H1 (cell line): ENCODE measurements around the gene ISCA2. TPM values are rescaled to one million over a fixed set of nuclear protein-coding genes. Genes with fewer than 3 reads are reported as not detected.

Experiments used
- CTCF ChIA-PET: fragments of 300-600 bp; sonication (Branson Sonifier 250); formaldehyde crosslinking; loops from one replicate; lab custom pipeline; 2021; ENCODE audit not compliant: partially characterized antibody; lab: Charles Lee
- POLR2A ChIA-PET: fragments of 300-600 bp; sonication (Branson Sonifier 250); formaldehyde crosslinking; loops from one replicate; lab custom pipeline; 2021; ENCODE audit warnings: inconsistent platforms; ENCODE audit not compliant: partially characterized antibody; lab: Charles Lee
- DNase-seq, 2 experiments: peaks; one replicate each; pipeline versions ENCODE4 v3.0.0 to v3.0.0-alpha.2; 2010 to 2022; ENCODE audit warnings: low spot score in 2 of 2, low read depth in 1 of 2, mixed read lengths in 1 of 2
- FAIRE-seq: peaks from 2 replicates; lab custom pipeline; 2011; peaks lifted over from hg19 to GRCh38; lab: Jason Lieb, UNC
- H2AFZ ChIP-seq: 2 replicates; pipeline ENCODE4 v1.8.1; 2012; ENCODE audit warnings: low read length, inconsistent platforms
- H2AK5ac ChIP-seq: 2 replicates; pipeline ENCODE4 v1.6.1; 2013; ENCODE audit warnings: low read depth, low read length
- H2BK120ac ChIP-seq: replicated peaks from 2 replicates; pipeline ENCODE3; 2013; ENCODE audit warnings: low read depth, low read length, inconsistent platforms
- H2BK12ac ChIP-seq: 2 replicates; pipeline ENCODE4 v1.6.1; 2013; ENCODE audit warnings: low read depth, low read length
- H2BK15ac ChIP-seq: 2 replicates; pipeline ENCODE4 v1.6.1; 2013; ENCODE audit warnings: low read length
- H2BK20ac ChIP-seq: 2 replicates; pipeline ENCODE4 v1.6.1; 2013; ENCODE audit warnings: low read length
- H2BK5ac ChIP-seq: 2 replicates; pipeline ENCODE4 v1.6.1; 2013; ENCODE audit warnings: low read depth, low read length
- H3K14ac ChIP-seq: 2 replicates; pipeline ENCODE4 v1.6.1; 2013; ENCODE audit warnings: inconsistent platforms; ENCODE audit not compliant: insufficient read length
- H3K18ac ChIP-seq: 2 replicates; pipeline ENCODE4 v1.6.1; 2013; ENCODE audit warnings: low read length; ENCODE audit errors: extremely low read depth
- H3K23ac ChIP-seq: 2 replicates; pipeline ENCODE4 v1.6.1; 2013; ENCODE audit warnings: inconsistent platforms; ENCODE audit not compliant: insufficient read length
- H3K23me2 ChIP-seq: 2 replicates; pipeline ENCODE4 v1.6.1; 2013; ENCODE audit warnings: low read depth, low read length
- H3K27ac ChIP-seq: 2 replicates; pipeline ENCODE4 v1.6.1; 2011; ENCODE audit warnings: low read depth, low read length, inconsistent platforms
- H3K27me3 ChIP-seq, 4 experiments: replicated peaks in 1 of 4; 1 replicate in 1 of 4; 2 replicates in 3 of 4; pipeline versions ENCODE4 v1.6.1 to v1.8.1; 2011 to 2013; ENCODE audit warnings: low read length in 3 of 4, mild to moderate bottlenecking in 3 of 4, inconsistent platforms in 2 of 4, mixed read lengths in 2 of 4, moderate library complexity in 1 of 4; ENCODE audit not compliant: control insufficient read depth in 3 of 4, insufficient read depth in 3 of 4; ENCODE audit errors: extremely low read depth in 1 of 4
- H3K36me3 ChIP-seq, 4 experiments: 2 replicates each; pipeline versions ENCODE4 v1.6.1 to v1.8.1; 2011 to 2013; ENCODE audit warnings: mild to moderate bottlenecking in 4 of 4, low read length in 3 of 4, moderate library complexity in 2 of 4, control low read depth in 1 of 4, inconsistent platforms in 1 of 4; ENCODE audit not compliant: insufficient read depth in 4 of 4, control insufficient read depth in 2 of 4
- H3K4ac ChIP-seq: replicated peaks from 2 replicates; pipeline ENCODE3; 2013; ENCODE audit warnings: low read length, low read depth, mixed read lengths, inconsistent platforms; ENCODE audit not compliant: insufficient read length
- H3K4me1 ChIP-seq, 4 experiments: replicated peaks in 1 of 4; 1 replicate in 1 of 4; 2 replicates in 3 of 4; pipeline versions ENCODE4 v1.6.1 to v1.8.1; 2011 to 2013; ENCODE audit warnings: low read length in 3 of 4, inconsistent platforms in 2 of 4, mixed read lengths in 1 of 4; ENCODE audit not compliant: insufficient read depth in 4 of 4, control insufficient read depth in 3 of 4
- H3K4me2 ChIP-seq, 2 experiments: 2 replicates each; pipeline versions ENCODE4 v1.6.1 to v1.8.1; 2011 to 2013; ENCODE audit warnings: low read depth in 2 of 2, low read length in 2 of 2, control low read depth in 1 of 2, inconsistent platforms in 1 of 2, mild to moderate bottlenecking in 1 of 2; ENCODE audit not compliant: insufficient read depth in 1 of 2
- H3K4me3 ChIP-seq, 4 experiments: fragments of 200-600, 300-600 bp in 1 of 4; sonication (generic), shearing (Covaris generic), sonication (Bioruptor Twin) in 1 of 4; 2 replicates each; pipeline versions ENCODE4 v1.5.1 to v1.8.1; 2011 to 2016; ENCODE audit warnings: low read length in 4 of 4, low read depth in 3 of 4, control low read depth in 2 of 4, inconsistent platforms in 2 of 4, mild to moderate bottlenecking in 2 of 4, mixed read lengths in 1 of 4, moderate library complexity in 1 of 4; ENCODE audit not compliant: insufficient read depth in 2 of 4; ENCODE audit errors: extremely low read depth in 1 of 4
- H3K56ac ChIP-seq: replicated peaks from 2 replicates; pipeline ENCODE3; 2013; ENCODE audit warnings: low read depth, mild to moderate bottlenecking, mixed read lengths, low read length, inconsistent platforms; ENCODE audit not compliant: insufficient read length
- H3K79me1 ChIP-seq: 2 replicates; pipeline ENCODE4 v1.6.1; 2013; ENCODE audit warnings: low read depth, low read length, control low read depth
- H3K79me2 ChIP-seq, 2 experiments: 2 replicates each; pipeline versions ENCODE4 v1.6.1 to v1.8.1; 2012 to 2013; ENCODE audit warnings: low read length in 2 of 2, mild to moderate bottlenecking in 2 of 2, inconsistent platforms in 1 of 2; ENCODE audit not compliant: insufficient read depth in 2 of 2, control insufficient read depth in 1 of 2
- H3K9ac ChIP-seq, 4 experiments: replicated peaks in 1 of 4; 1 replicate in 1 of 4; 2 replicates in 3 of 4; pipeline versions ENCODE4 v1.6.1 to v1.8.1; 2011 to 2013; ENCODE audit warnings: low read depth in 3 of 4, low read length in 3 of 4, control low read depth in 2 of 4, mild to moderate bottlenecking in 2 of 4, moderate library complexity in 2 of 4, inconsistent platforms in 1 of 4; ENCODE audit errors: extremely low read depth in 1 of 4
- H3K9me3 ChIP-seq, 2 experiments: 2 replicates each; pipeline versions ENCODE4 v1.6.1 to v1.8.1; 2012 to 2013; ENCODE audit warnings: mild to moderate bottlenecking in 2 of 2, moderate library complexity in 2 of 2, control low read depth in 1 of 2, inconsistent platforms in 1 of 2, low read depth in 1 of 2, low read length in 1 of 2, mixed read lengths in 1 of 2; ENCODE audit not compliant: insufficient read depth in 2 of 2
- H4K20me1 ChIP-seq, 2 experiments: replicated peaks in 1 of 2; 2 replicates each; pipeline versions ENCODE3 to v1.8.1; 2011 to 2013; ENCODE audit warnings: inconsistent platforms in 2 of 2, low read length in 2 of 2, mild to moderate bottlenecking in 1 of 2; ENCODE audit not compliant: insufficient read depth in 2 of 2, control insufficient read depth in 1 of 2
- H4K5ac ChIP-seq: 2 replicates; pipeline ENCODE4 v1.6.1; 2013; ENCODE audit warnings: low read length, low read depth, mixed read lengths, inconsistent platforms; ENCODE audit not compliant: insufficient read length
- H4K8ac ChIP-seq: 2 replicates; pipeline ENCODE4 v1.8.0; 2013; ENCODE audit warnings: mild to moderate bottlenecking, moderate library complexity, low read length, inconsistent platforms; ENCODE audit not compliant: insufficient read depth; ENCODE audit errors: extremely low read depth
- H4K91ac ChIP-seq: replicated peaks from 2 replicates; pipeline ENCODE3; 2013; ENCODE audit warnings: low read length, mixed read lengths, inconsistent platforms; ENCODE audit not compliant: insufficient read length
- ATF3 ChIP-seq: IDR thresholded peaks from 2 replicates; pipeline ENCODE4 v1.6.1; 2011; ENCODE audit warnings: low read depth, mild to moderate bottlenecking, low read length; ENCODE audit not compliant: insufficient read depth
- RBBP5 ChIP-seq: IDR thresholded peaks from 2 replicates; pipeline ENCODE4 v1.7.1; 2012; ENCODE audit warnings: low read depth, mild to moderate bottlenecking, inconsistent platforms, low read length, moderate library complexity, borderline replicate concordance
- WGBS, 2 experiments: shearing (Covaris generic) in 1 of 2; methylation state at CpG; one replicate each; pipeline versions ENCODE4 v1.1.6 to v1.1.7; 2013 to 2015; ENCODE audit warnings: low lambda C conversion rate in 2 of 2, mixed read lengths in 2 of 2, inconsistent platforms in 1 of 2, low coverage in 1 of 2, missing lambda C conversion rate in 1 of 2; ENCODE audit not compliant: insufficient replicate concordance in 2 of 2, insufficient coverage in 1 of 2, insufficient read length in 1 of 2; ENCODE audit errors: extremely low coverage in 1 of 2, missing lambda C conversion rate in 1 of 2; 5-methylcytosine and 5-hydroxymethylcytosine counted together
- polyA plus RNA-seq, 7 experiments: library from polyadenylated mRNA; depleted of rRNA in 3 of 7; stranded (reverse) in 5 of 7; unstranded in 2 of 7; fragments of >200 nt in 5 of 7; fragments of 200-250 nt in 2 of 7; gene quantifications; 1 replicate in 5 of 7; 2 replicates in 1 of 7; 4 replicates in 1 of 7; pipeline versions ENCODE4 v1.2.1 to v1.2.3, GENCODE V29; 2011 to 2013; ENCODE audit warnings: missing spikeins in 2 of 7, mixed read lengths in 2 of 7
- total RNA-seq: library from RNA; stranded (reverse); fragmentation: NEBNext Ultra II Directional; extraction: Animal tissue kit (Norgen Biotek cat#: 25700); gene quantifications from 2 replicates; pipeline ENCODE4 v1.2.1, GENCODE V29; 2021

Gene ISCA2
- total and polyA plus RNA-seq, 2 of the 8 experiments (the other 6 are each of a cell fraction or from before 2014, with no cell fraction given) = 43.5 to 78.6 TPM

GRCh38 chr14:74505831-74506230, 12.3 kb downstream of the ISCA2 start:
- H4K8ac ChIP-seq = no peak overlapping the region
- H3K14ac ChIP-seq = no peak overlapping the region
- H4K5ac ChIP-seq = no peak overlapping the region
- H3K79me2 ChIP-seq = no peaks in the 10 kb centered on the region
- no peaks in the 10 kb centered on the region for H4K20me1 ChIP-seq
- no peak overlapping the region for H3K4ac ChIP-seq
- no peak overlapping the region for H2BK12ac ChIP-seq
- no peak overlapping the region for H2BK15ac ChIP-seq
- H2BK20ac ChIP-seq = no peak overlapping the region
- H4K91ac ChIP-seq = no peak overlapping the region
- H2AFZ ChIP-seq = no peak overlapping the region
- H3K18ac ChIP-seq = no peak overlapping the region
- H2AK5ac ChIP-seq = no peak overlapping the region
- DNase-seq = peak in 1 of 2 experiments; percentile 36
- no peak overlapping the region for H3K56ac ChIP-seq
- H3K4me1 ChIP-seq = peaks cover 2 to 26% (median 19%) of the 10 kb centered on the region in 4 experiments
- ChIA-PET POLR2A (interaction anchor here (0.8 to 1.5 kb wide), 3 partner anchors 8 to 15 kb away, joined by 3 to 4 read pairs (median 3); partner anchors contain the start of genes ISCA2 and NPC2), CTCF (interaction anchor here (0.7 to 2.6 kb wide), 8 partner anchors 10 to 127 kb away, joined by 3 to 15 read pairs (median 4); no protein-coding TSS in a partner anchor)
- no peak overlapping the region for H3K23ac ChIP-seq
- WGBS, 2 experiments = 90% methylated on average over 17 of the region's 17 CpGs; no CpG with 5 or more reads in 1 of the 2 experiments
- H3K9ac ChIP-seq = no peak overlapping the region
- no peaks in the 10 kb centered on the region for H3K23me2 ChIP-seq
- H3K4me2 ChIP-seq = no peak overlapping the region
- H2BK5ac ChIP-seq = no peak overlapping the region
- H2BK120ac ChIP-seq = no peak overlapping the region
- H3K27ac ChIP-seq = no peak overlapping the region
- no peak for FAIRE-seq
- no peaks in the 10 kb centered on the region; a peak in 1 of 7 replicates for H3K27me3 ChIP-seq
- H3K4me3 ChIP-seq = no peak overlapping the region
- H3K36me3 ChIP-seq = no peaks in the 10 kb centered on the region
- TF ChIP-seq ATF3 (no peak), RBBP5 (no peak)
- no peaks in the 10 kb centered on the region for H3K79me1 ChIP-seq
- H3K9me3 ChIP-seq = no peaks in the 10 kb centered on the region
